Pancreas (tissue), 10 donors: Measurements from ENCODE around the gene NEK3. TPM values are rescaled to one million over a fixed set of nuclear protein-coding genes. Genes with fewer than 3 reads are reported as not detected.
"Not testable (repeated sequence)": the region's sequence is repeated elsewhere in the genome, so short reads cannot be mapped to it uniquely, and the experiment has no call there.

ENCODE experiments used
- ATAC-seq, 4 donors: fragments of 200-7000 bp; cut with Tn5 transposase; one replicate each; pipeline versions ENCODE4 v1.8.0 to v1.9.1; 2020; ENCODE audit warnings: mild to moderate bottlenecking in 4 of 4, moderate library complexity in 4 of 4
- DNase-seq, 6 donors: peaks; one replicate each; pipeline ENCODE4 v3.0.0-alpha.2; 2020
- FAIRE-seq: peaks from 2 replicates; lab custom pipeline; 2012; peaks lifted over from hg19 to GRCh38; lab: Jason Lieb, UNC
- H3K27ac ChIP-seq, 4 donors: fragments of 200-600 bp; sonication (generic); 1 replicate in 3 of 4; 2 replicates in 1 of 4; pipeline versions ENCODE4 v1.5.0 to v1.8.0; 2020
- H3K27me3 ChIP-seq, 4 donors: fragments of 200-600 bp; one replicate each; pipeline ENCODE4 v1.8.0; 2021
- H3K36me3 ChIP-seq, 3 donors: fragments of 200-600 bp; sonication (generic) in 1 of 3; one replicate each; pipeline versions ENCODE4 v1.5.0 to v1.8.0; 2020 to 2021
- H3K4me1 ChIP-seq, 3 donors: fragments of 200-600 bp; one replicate each; pipeline ENCODE4 v1.8.0; 2021
- H3K4me3 ChIP-seq, 4 donors: fragments of 200-600 bp; sonication (generic) in 2 of 4; one replicate each; pipeline versions ENCODE4 v1.5.0 to v1.8.0; 2020 to 2021
- H3K9me3 ChIP-seq, 4 donors: fragments of 200-600 bp; one replicate each; pipeline ENCODE4 v1.8.0; 2021
- CTCF ChIP-seq, 4 donors: fragments of 200-600 bp; sonication (generic) in 3 of 4; IDR thresholded peaks; one replicate each; pipeline versions ENCODE4 v1.5.0 to v1.8.0; 2021; ENCODE audit warnings: antibody characterized with exemption in 4 of 4
- WGBS, 2 donors: extraction: QIAGEN DNeasy Blood & Tissue Kit; methylation state at CpG; one replicate each; pipeline ENCODE4 v1.1.7; 2013; 5-methylcytosine and 5-hydroxymethylcytosine counted together
- intact Hi-C, 3 donors: fragments of 100-400 bp; cut with DNase I; formaldehyde crosslinking; loops; one replicate each; pipeline versions ENCODE4 v1.11.1 to v1.14.2; 2022
- polyA plus RNA-seq, 2 donors: library from polyadenylated mRNA; stranded (reverse); fragments of 200-250 nt; gene quantifications; one replicate each; pipeline ENCODE4 v1.2.3, GENCODE V29; 2013
- total RNA-seq, 6 donors: library from RNA; stranded (reverse); fragmentation: NEBNext Ultra II Directional in 4 of 6; extraction: Animal tissue kit (Norgen Biotek cat#: 25700) in 4 of 6; gene quantifications; one replicate each; pipeline versions ENCODE4 v1.2.1 to v1.2.4, GENCODE V29; 2021 to 2023
- donor health status: healthy with polysubstance abuse.
- donor health status: DM: no; HTN: no; CAD: no; lungs with moderate emphysema.
- donor health status: DM: no; HTN: no; CAD: no.
- donor health status: control.
- donor health status: control.
- donor health status: Bipolar disorder and iron deficiency.
- donor health status: DM: yes; HTN: yes; CAD: no.
- donor health status: DM: no; HTN: no; CAD: no.
- donor health status: DM: no; HTN: no; CAD: no.
- donor health status: DM: yes; HTN: yes; CAD: no.

The NEK3 gene
- total and polyA plus RNA-seq, 8 donors: 6.0 to 33.4 (median 7.0) TPM

GRCh38 chr13:52105841-52106240 lies 53.6 kb downstream of the NEK3 start:
- Histone ChIP-seq H3K36me3 (no peaks in the 10 kb centered on the region), H3K4me1 (no peaks in the 10 kb centered on the region), H3K9me3 (no peaks in the 10 kb centered on the region), H3K27me3 (no peaks in the 10 kb centered on the region), H3K27ac (no peak overlapping the region), H3K4me3 (no peak overlapping the region)
- FAIRE-seq (no peak), ATAC-seq (no peak), DNase-seq (no peak)
- no peak for TF ChIP-seq CTCF (IDR thresholded peaks at IDR 0.05)
- 81 to 86% methylated on average over 1 of the region's 1 CpG for WGBS, 2 donors
- intact Hi-C loops: no loop called here

- H3K4me1 ChIP-seq: no peaks in the 10 kb centered on the region
- intact Hi-C loops: no loop called here
- ATAC-seq (no peak), FAIRE-seq (no peak), DNase-seq (no peak)
- no peaks in the 10 kb centered on the region for H3K27me3 ChIP-seq
- H3K4me3 ChIP-seq: no peak overlapping the region
- H3K36me3 ChIP-seq: no peaks in the 10 kb centered on the region
- TF ChIP-seq CTCF (IDR thresholded peaks at IDR 0.05): no peak
- H3K9me3 ChIP-seq: no peaks in the 10 kb centered on the region
- WGBS, 2 donors: 83 to 88% methylated on average over 1 of the region's 1 CpG
- no peak overlapping the region for H3K27ac ChIP-seq
Measured at GRCh38 chr13:52104624-52105023, 54.8 kb downstream of the NEK3 start.

GRCh38 chr13:52103386-52103785 lies 56.0 kb downstream of the NEK3 start:
- TF ChIP-seq CTCF (IDR thresholded peaks at IDR 0.05): no peak
- ATAC-seq (no peak), FAIRE-seq (no peak), DNase-seq (no peak)
- Histone ChIP-seq H3K9me3 (no peaks in the 10 kb centered on the region), H3K36me3 (no peaks in the 10 kb centered on the region), H3K4me3 (no peak overlapping the region), H3K27me3 (no peaks in the 10 kb centered on the region), H3K4me1 (no peaks in the 10 kb centered on the region), H3K27ac (no peak overlapping the region)
- 85 to 87% methylated on average over 5 of the region's 5 CpGs for WGBS, 2 donors
- intact Hi-C loops: no loop called here

GRCh38 chr13:52102423-52102822 lies 57.0 kb downstream of the NEK3 start:
- H3K9me3 ChIP-seq, intact Hi-C loops, H3K27me3 ChIP-seq, DNase-seq, ATAC-seq, FAIRE-seq, H3K36me3 ChIP-seq, H3K4me1 ChIP-seq, H3K27ac ChIP-seq, H3K4me3 ChIP-seq: not testable (repeated sequence)
- 91 to 97% methylated on average over 3 of the region's 3 CpGs for WGBS, 2 donors

GRCh38 chr13:52097197-52097596 lies 62.2 kb downstream of the NEK3 start:
- WGBS, 2 donors: 89 to 94% methylated on average over 5 of the region's 5 CpGs
- no peaks in the 10 kb centered on the region for H3K36me3 ChIP-seq
- no peaks in the 10 kb centered on the region for H3K27me3 ChIP-seq
- no peaks in the 10 kb centered on the region for H3K9me3 ChIP-seq
- intact Hi-C loops: no loop called here
- no peak overlapping the region for H3K27ac ChIP-seq
- H3K4me1 ChIP-seq: no peaks in the 10 kb centered on the region
- TF ChIP-seq CTCF (IDR thresholded peaks at IDR 0.05): no peak
- DNase-seq (no peak), FAIRE-seq (no peak), ATAC-seq (no peak)
- no peak overlapping the region for H3K4me3 ChIP-seq
